ENCODE measurements around the gene PLEKHA7.

PLEKHA7 gene

GRCh38 chr11:16936643-16937042, 77.6 kb downstream of the PLEKHA7 start:
- Histone ChIP-seq H3K27ac (replicated peaks) (no peak overlapping the region), H3K27me3 (ENCODE audit: insufficient read depth, poor library complexity, severe bottlenecking) (peaks cover 13% of the 10 kb centered on the region), H3K4me3 (replicated peaks; ENCODE audit: insufficient read depth, low read length) (no peak overlapping the region)
- TF ChIP-seq POLR2AphosphoS5 (IDR thresholded peaks at IDR 0.05; ENCODE audit: low read depth) (no peak), CTCF (IDR thresholded peaks at IDR 0.05; ENCODE audit: insufficient read depth, low read length) (no peak), REST (IDR thresholded peaks at IDR 0.05; ENCODE audit: insufficient replicate concordance, low read depth) (no peak), GABPA (IDR thresholded peaks at IDR 0.05; ENCODE audit: low read depth) (no peak), SPI1 (IDR thresholded peaks at IDR 0.05; ENCODE audit: borderline replicate concordance, low read depth) (no peak)
- DNase-seq (ENCODE audit: low read depth in 1 of 2, low spot score in 1 of 2) = no peak

GRCh38 chr11:16935518-16936302, 78.5 kb downstream of the PLEKHA7 start:
- no peak for TF ChIP-seq SPI1 (IDR thresholded peaks at IDR 0.05; ENCODE audit: borderline replicate concordance, low read depth)
- TF ChIP-seq CTCF (IDR thresholded peaks at IDR 0.05; ENCODE audit: insufficient read depth, low read length) = peak; percentile 65
- no peak for TF ChIP-seq POLR2AphosphoS5 (IDR thresholded peaks at IDR 0.05; ENCODE audit: low read depth)
- no peak for TF ChIP-seq GABPA (IDR thresholded peaks at IDR 0.05; ENCODE audit: low read depth)
- TF ChIP-seq REST (IDR thresholded peaks at IDR 0.05; ENCODE audit: insufficient replicate concordance, low read depth) = no peak
- Histone ChIP-seq H3K27me3 (ENCODE audit: insufficient read depth, poor library complexity, severe bottlenecking) (peaks cover 14% of the 10 kb centered on the region), H3K27ac (replicated peaks) (no peak overlapping the region), H3K4me3 (replicated peaks; ENCODE audit: insufficient read depth, low read length) (no peak overlapping the region)
- DNase-seq (ENCODE audit: low read depth in 1 of 2, low spot score in 1 of 2) = peak in 1 of 2 experiments; percentile 26

GRCh38 chr11:16933756-16934603, 80.2 kb downstream of the PLEKHA7 start:
- Histone ChIP-seq H3K27ac (replicated peaks) (no peak overlapping the region), H3K27me3 (ENCODE audit: insufficient read depth, poor library complexity, severe bottlenecking) (peaks cover 14% of the 10 kb centered on the region)
- DNase-seq (ENCODE audit: low read depth in 1 of 2, low spot score in 1 of 2) = no peak

GRCh38 chr11:16933291-16933690, 80.9 kb downstream of the PLEKHA7 start:
- Histone ChIP-seq H3K27ac (replicated peaks) (no peak overlapping the region), H3K4me3 (replicated peaks; ENCODE audit: insufficient read depth, low read length) (no peak overlapping the region), H3K27me3 (ENCODE audit: insufficient read depth, poor library complexity, severe bottlenecking) (peaks cover 14% of the 10 kb centered on the region)
- no peak for DNase-seq (ENCODE audit: low read depth in 1 of 2, low spot score in 1 of 2)
- TF ChIP-seq CTCF (IDR thresholded peaks at IDR 0.05; ENCODE audit: insufficient read depth, low read length) (no peak), SPI1 (IDR thresholded peaks at IDR 0.05; ENCODE audit: borderline replicate concordance, low read depth) (no peak), GABPA (IDR thresholded peaks at IDR 0.05; ENCODE audit: low read depth) (no peak), POLR2AphosphoS5 (IDR thresholded peaks at IDR 0.05; ENCODE audit: low read depth) (no peak), REST (IDR thresholded peaks at IDR 0.05; ENCODE audit: insufficient replicate concordance, low read depth) (no peak)

More at GRCh38 chr11:16933756-16934603, 80.2 kb downstream of the PLEKHA7 start:
- no peak overlapping the region for H3K4me3 ChIP-seq (replicated peaks; ENCODE audit: insufficient read depth, low read length)
- TF ChIP-seq GABPA (IDR thresholded peaks at IDR 0.05; ENCODE audit: low read depth) = no peak
